ENCODE data around the gene GALNT18.

DNA sequence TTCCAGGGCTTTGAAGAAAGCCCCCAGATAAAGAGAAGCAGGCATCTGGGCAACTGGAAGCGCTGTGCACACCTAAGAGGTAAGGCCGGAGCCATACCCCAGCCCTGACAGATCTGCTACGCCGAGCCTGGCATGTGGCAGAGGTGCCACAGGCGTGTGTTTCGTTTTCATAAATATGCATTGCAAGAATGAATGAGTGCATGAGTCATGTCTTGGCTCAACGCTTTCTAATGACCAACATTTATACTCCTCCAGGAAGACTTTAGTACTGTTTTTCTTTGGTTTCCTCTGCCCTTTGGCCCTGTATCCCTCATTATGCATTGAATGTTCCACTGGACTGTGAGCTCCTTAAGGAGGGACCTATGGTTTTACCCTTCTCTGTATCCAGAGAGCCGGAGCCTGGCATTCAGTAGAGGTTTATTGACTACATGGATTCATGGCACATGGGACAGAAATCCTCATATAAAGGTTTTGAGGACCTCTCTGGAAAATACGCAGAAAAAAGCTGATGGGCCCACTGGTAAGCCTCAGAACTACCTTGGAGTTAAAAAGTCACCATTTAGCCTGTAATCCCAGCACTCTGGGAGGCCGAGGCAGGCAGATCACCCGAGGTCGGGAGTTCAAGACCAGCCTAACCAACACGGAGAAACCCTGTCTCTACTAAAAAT lies 229.9 kb downstream of the GALNT18 start:
- TF ChIP-seq, protein P1, sequence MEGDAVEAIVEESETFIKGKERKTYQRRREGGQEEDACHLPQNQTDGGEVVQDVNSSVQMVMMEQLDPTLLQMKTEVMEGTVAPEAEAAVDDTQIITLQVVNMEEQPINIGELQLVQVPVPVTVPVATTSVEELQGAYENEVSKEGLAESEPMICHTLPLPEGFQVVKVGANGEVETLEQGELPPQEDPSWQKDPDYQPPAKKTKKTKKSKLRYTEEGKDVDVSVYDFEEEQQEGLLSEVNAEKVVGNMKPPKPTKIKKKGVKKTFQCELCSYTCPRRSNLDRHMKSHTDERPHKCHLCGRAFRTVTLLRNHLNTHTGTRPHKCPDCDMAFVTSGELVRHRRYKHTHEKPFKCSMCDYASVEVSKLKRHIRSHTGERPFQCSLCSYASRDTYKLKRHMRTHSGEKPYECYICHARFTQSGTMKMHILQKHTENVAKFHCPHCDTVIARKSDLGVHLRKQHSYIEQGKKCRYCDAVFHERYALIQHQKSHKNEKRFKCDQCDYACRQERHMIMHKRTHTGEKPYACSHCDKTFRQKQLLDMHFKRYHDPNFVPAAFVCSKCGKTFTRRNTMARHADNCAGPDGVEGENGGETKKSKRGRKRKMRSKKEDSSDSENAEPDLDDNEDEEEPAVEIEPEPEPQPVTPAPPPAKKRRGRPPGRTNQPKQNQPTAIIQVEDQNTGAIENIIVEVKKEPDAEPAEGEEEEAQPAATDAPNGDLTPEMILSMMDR (IDR thresholded peaks at IDR 0.05), result peak in 2 of 6 experiments; percentile 11 to 22
- TF ChIP-seq POLR2A (IDR thresholded peaks at IDR 0.05), result no peak
